DND-41 (cell line): ENCODE data around the gene PNKD.

Experiments used
- ATAC-seq: fragments of 200-7000 bp; cut with Tn5 transposase; 3 replicates; pipeline ENCODE4 v1.9.1; 2021; ENCODE audit warnings: low read depth; ENCODE audit not compliant: insufficient read depth
- DNase-seq: peaks from one replicate; pipeline ENCODE4 v3.0.0-alpha.2; 2020
- H2AFZ ChIP-seq: 2 replicates; pipeline ENCODE4 v1.6.0; 2012; ENCODE audit warnings: low read depth, low read length
- H3K27ac ChIP-seq: 2 replicates; pipeline ENCODE4 v1.5.1; 2012; ENCODE audit warnings: low read length, inconsistent platforms
- H3K27me3 ChIP-seq: fragments of 200-600 bp; sonication (generic); 2 replicates; pipeline ENCODE4 v1.6.0; 2012; ENCODE audit warnings: low read length, mild to moderate bottlenecking, inconsistent platforms; ENCODE audit not compliant: insufficient read depth, poor library complexity
- H3K36me3 ChIP-seq: 2 replicates; pipeline ENCODE4 v1.5.1; 2012; ENCODE audit warnings: low read length, inconsistent platforms; ENCODE audit not compliant: insufficient read depth
- H3K4me1 ChIP-seq: 2 replicates; pipeline ENCODE4 v1.5.1; 2012; ENCODE audit warnings: mild to moderate bottlenecking, low read length; ENCODE audit not compliant: insufficient read depth
- H3K4me2 ChIP-seq: 2 replicates; pipeline ENCODE4 v1.6.0; 2012; ENCODE audit warnings: mild to moderate bottlenecking, moderate library complexity, low read length, inconsistent platforms; ENCODE audit not compliant: insufficient read depth
- H3K4me3 ChIP-seq, 2 experiments: fragments of 200-600 bp in 1 of 2; shearing (Covaris generic) in 1 of 2; 2 replicates each; pipeline ENCODE4 v1.5.1; 2012 to 2016; ENCODE audit warnings: inconsistent platforms in 2 of 2, low read length in 2 of 2, mild to moderate bottlenecking in 2 of 2, low read depth in 1 of 2, moderate library complexity in 1 of 2
- H3K79me2 ChIP-seq: 2 replicates; pipeline ENCODE4 v1.6.0; 2012; ENCODE audit warnings: low read length, inconsistent platforms; ENCODE audit not compliant: insufficient read depth
- H3K9ac ChIP-seq: 2 replicates; pipeline ENCODE4 v1.6.0; 2012; ENCODE audit warnings: low read depth, mild to moderate bottlenecking, inconsistent platforms, low read length, moderate library complexity
- H3K9me3 ChIP-seq: 2 replicates; pipeline ENCODE4 v1.5.1; 2012; ENCODE audit warnings: low read length, moderate library complexity, mild to moderate bottlenecking, inconsistent platforms; ENCODE audit not compliant: insufficient read depth, severe bottlenecking
- H4K20me1 ChIP-seq: 2 replicates; pipeline ENCODE4 v1.6.0; 2012; ENCODE audit warnings: low read length; ENCODE audit not compliant: insufficient read depth
- EZH2 ChIP-seq: IDR thresholded peaks from 3 replicates; pipeline ENCODE4 v1.6.1; 2012; ENCODE audit warnings: borderline replicate concordance, low read depth, mild to moderate bottlenecking, moderate library complexity, low read length, inconsistent platforms; ENCODE audit not compliant: severe bottlenecking
- TF ChIP-seq, protein P1 (sequence below): IDR thresholded peaks from 2 replicates; pipeline ENCODE4 v1.5.1; 2012; ENCODE audit warnings: borderline replicate concordance, low read length, moderate library complexity, mild to moderate bottlenecking; ENCODE audit not compliant: poor library complexity, severe bottlenecking; ENCODE audit errors: extremely low read depth

Gene PNKD

DNA sequence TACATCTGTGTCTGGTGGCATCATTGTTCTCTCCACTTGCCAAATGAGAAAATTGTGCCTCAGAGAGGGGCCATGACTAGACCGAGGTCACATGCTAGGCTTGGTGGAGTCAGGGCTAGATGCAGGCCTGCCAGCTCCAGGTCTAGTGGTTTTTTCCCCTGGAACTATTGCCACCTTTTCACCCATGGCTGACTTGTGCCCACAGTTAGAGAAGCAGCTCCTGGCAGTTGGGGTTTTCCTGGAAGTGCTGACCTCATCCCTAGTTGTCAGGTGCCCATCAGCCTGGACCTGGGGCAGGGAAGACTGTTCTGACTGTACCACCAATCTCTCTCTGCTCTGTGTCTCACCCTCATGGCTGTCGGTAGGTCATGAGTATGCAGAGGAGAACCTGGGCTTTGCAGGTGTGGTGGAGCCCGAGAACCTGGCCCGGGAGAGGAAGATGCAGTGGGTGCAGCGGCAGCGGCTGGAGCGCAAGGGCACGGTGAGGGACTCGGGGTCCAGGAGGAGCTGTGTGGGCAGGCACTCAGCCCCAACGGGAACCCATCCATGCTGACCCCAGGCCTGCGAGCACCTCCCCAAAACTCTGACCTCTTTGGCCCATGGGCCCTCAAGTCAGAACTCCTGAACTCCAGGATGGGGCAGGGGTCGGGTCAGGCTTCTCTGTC, 73.9 kb downstream of the PNKD start:
- Histone ChIP-seq H3K9me3 (no peaks in the 10 kb centered on the region), H3K36me3 (no peaks in the 10 kb centered on the region), H3K79me2 (no peaks in the 10 kb centered on the region), H3K4me2 (no peak overlapping the region), H3K4me1 (no peaks in the 10 kb centered on the region), H4K20me1 (no peaks in the 10 kb centered on the region), H2AFZ (no peak overlapping the region), H3K27me3 (no peaks in the 10 kb centered on the region), H3K4me3 (no peak overlapping the region), H3K27ac (no peak overlapping the region), H3K9ac (no peak overlapping the region)
- ATAC-seq, result no peak
- no peak for DNase-seq
- TF ChIP-seq, protein P1, sequence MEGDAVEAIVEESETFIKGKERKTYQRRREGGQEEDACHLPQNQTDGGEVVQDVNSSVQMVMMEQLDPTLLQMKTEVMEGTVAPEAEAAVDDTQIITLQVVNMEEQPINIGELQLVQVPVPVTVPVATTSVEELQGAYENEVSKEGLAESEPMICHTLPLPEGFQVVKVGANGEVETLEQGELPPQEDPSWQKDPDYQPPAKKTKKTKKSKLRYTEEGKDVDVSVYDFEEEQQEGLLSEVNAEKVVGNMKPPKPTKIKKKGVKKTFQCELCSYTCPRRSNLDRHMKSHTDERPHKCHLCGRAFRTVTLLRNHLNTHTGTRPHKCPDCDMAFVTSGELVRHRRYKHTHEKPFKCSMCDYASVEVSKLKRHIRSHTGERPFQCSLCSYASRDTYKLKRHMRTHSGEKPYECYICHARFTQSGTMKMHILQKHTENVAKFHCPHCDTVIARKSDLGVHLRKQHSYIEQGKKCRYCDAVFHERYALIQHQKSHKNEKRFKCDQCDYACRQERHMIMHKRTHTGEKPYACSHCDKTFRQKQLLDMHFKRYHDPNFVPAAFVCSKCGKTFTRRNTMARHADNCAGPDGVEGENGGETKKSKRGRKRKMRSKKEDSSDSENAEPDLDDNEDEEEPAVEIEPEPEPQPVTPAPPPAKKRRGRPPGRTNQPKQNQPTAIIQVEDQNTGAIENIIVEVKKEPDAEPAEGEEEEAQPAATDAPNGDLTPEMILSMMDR, result no peak
- no peak for TF ChIP-seq EZH2

DNA sequence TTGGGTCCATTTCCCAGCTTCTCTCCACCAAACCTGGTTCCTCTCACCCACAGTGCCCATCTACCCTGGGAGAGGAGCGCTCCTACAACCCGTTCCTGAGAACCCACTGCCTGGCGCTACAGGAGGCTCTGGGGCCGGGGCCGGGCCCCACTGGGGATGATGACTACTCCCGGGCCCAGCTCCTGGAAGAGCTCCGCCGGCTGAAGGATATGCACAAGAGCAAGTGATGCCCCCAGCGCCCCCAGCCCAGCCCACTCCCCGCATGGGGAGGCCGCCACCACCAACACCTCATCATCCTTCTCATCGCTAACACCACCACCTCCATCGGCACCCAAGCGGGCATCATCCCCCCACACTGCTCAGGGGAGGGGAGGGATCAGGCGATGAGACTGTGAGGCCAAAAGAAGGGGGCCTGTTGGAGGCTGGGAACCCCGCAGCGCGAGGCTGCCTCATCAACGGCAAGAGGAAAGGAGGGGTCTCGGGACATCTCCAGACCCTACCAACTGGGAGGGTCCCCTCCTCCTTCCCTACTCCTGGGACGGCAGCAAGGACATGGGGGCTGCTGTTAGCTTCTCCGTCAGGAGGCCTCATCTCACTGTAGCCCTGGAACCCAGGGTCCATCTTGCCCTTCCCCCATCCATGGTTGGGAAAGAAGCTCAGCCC, 74.6 kb downstream of the PNKD start:
- no peak overlapping the region for H3K4me3 ChIP-seq
- no peak for ATAC-seq
- no peak for TF ChIP-seq EZH2
- TF ChIP-seq, protein P1, result no peak

DNA sequence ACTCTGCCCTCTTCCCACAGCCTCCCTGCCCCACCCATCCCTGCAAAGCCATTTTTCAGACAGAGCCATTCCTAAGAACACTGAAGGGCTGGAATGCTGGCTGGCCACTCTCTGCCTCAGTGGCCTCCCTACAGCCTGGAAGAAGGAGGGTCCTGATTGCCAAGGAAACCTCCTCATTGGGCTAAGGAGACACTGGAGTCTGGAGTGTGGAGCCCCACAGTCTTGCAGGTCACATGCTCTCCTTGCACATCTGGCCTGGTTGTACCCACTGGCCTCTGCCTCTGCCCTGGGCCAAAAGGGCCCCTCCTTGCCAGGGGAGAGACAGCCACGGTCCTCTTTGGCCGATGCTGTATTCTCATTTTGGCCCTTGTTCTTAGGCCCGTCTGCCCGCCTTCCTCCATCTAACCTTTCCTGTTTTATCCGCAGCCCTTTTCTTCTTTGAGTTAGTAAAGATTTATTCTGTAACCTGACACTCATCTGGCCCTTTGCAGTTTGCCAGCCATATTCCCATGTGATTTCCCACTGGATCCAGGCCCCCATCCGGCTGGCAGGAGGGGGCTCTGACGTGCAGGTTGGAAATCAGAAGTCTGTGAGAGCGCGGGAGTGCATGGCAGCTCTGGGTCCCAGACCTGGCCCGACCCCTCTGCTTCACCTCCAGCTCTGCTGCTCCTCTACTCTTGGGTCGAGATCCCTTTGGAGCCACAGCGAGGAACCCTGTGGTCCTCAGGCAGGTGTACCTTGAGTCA, 75.3 kb downstream of the PNKD start:
- H3K4me1 ChIP-seq, result no peaks in the 10 kb centered on the region
- no peak overlapping the region for H3K4me3 ChIP-seq
- ATAC-seq (no peak), DNase-seq (no peak)
- TF ChIP-seq, protein P1, result no peak
- no peak for TF ChIP-seq EZH2
- no peaks in the 10 kb centered on the region for H3K79me2 ChIP-seq
- H3K27me3 ChIP-seq, result no peaks in the 10 kb centered on the region
- no peak overlapping the region for H3K9ac ChIP-seq
- H3K9me3 ChIP-seq, result no peaks in the 10 kb centered on the region
- no peaks in the 10 kb centered on the region for H3K36me3 ChIP-seq
- no peak overlapping the region for H2AFZ ChIP-seq
- no peak overlapping the region for H3K4me2 ChIP-seq
- H4K20me1 ChIP-seq, result no peaks in the 10 kb centered on the region
- H3K27ac ChIP-seq, result no peak overlapping the region

More for the DNA sequence above, 74.6 kb downstream of the PNKD start:
- DNase-seq, result no peak
- Histone ChIP-seq H3K4me2 (no peak overlapping the region), H3K27ac (no peak overlapping the region), H3K9ac (no peak overlapping the region), H3K27me3 (no peaks in the 10 kb centered on the region), H3K36me3 (no peaks in the 10 kb centered on the region), H2AFZ (no peak overlapping the region), H3K9me3 (no peaks in the 10 kb centered on the region), H3K4me1 (no peaks in the 10 kb centered on the region), H3K79me2 (no peaks in the 10 kb centered on the region), H4K20me1 (no peaks in the 10 kb centered on the region)
